Mucosa of rectum (tissue), 2 donors: ENCODE measurements around the gene ACP5.
A peak's percentile ranks its signal among the peaks of the same experiment; 100 is the strongest.
"Not testable (repeated sequence)": the region's sequence is repeated elsewhere in the genome, so short reads cannot be mapped to it uniquely, and the experiment has no call there.

Experiments used
- H3K27ac ChIP-seq, 2 donors: one replicate each; pipeline ENCODE4 v1.7.0; 2013; ENCODE audit warnings: inconsistent platforms in 2 of 2, low read depth in 2 of 2, low read length in 2 of 2
- H3K27me3 ChIP-seq, 2 donors: one replicate each; pipeline ENCODE4 v1.7.0; 2013; ENCODE audit warnings: low read length in 2 of 2; ENCODE audit not compliant: control insufficient read depth in 2 of 2, insufficient read depth in 2 of 2
- H3K36me3 ChIP-seq, 2 donors: one replicate each; pipeline ENCODE4 v1.7.0; 2013; ENCODE audit warnings: low read length in 2 of 2; ENCODE audit not compliant: control insufficient read depth in 2 of 2, insufficient read depth in 2 of 2
- H3K4me1 ChIP-seq, 2 donors: one replicate each; pipeline ENCODE4 v1.7.0; 2013; ENCODE audit warnings: low read length in 2 of 2, mild to moderate bottlenecking in 1 of 2; ENCODE audit not compliant: control insufficient read depth in 2 of 2, insufficient read depth in 2 of 2
- H3K4me3 ChIP-seq, 2 donors: one replicate each; pipeline ENCODE4 v1.7.0; 2013; ENCODE audit warnings: low read length in 2 of 2
- H3K9ac ChIP-seq, 2 donors: one replicate each; pipeline ENCODE4 v1.7.0; 2013; ENCODE audit warnings: low read length in 2 of 2, low read depth in 1 of 2, mild to moderate bottlenecking in 1 of 2
- H3K9me3 ChIP-seq, 2 donors: one replicate each; pipeline ENCODE4 v1.7.0; 2013; ENCODE audit warnings: low read length in 2 of 2; ENCODE audit not compliant: control insufficient read depth in 2 of 2
- donor health status: healthy.
- donor health status: Normal muscosa, but diverticular disease.

The ACP5 gene

GRCh38 chr19:11580116-11580515 lies 2.7 kb upstream of the ACP5 start:
- Histone ChIP-seq H3K4me3 (no peak overlapping the region), H3K4me1 (peaks cover 9 to 10% of the 10 kb centered on the region in 2 donors), H3K36me3 (peaks cover 0 to 1% of the 10 kb centered on the region in 2 donors), H3K9ac (no peak overlapping the region), H3K27me3 (no peaks in the 10 kb centered on the region), H3K9me3 (no peaks in the 10 kb centered on the region), H3K27ac (no peak overlapping the region)

GRCh38 chr19:11578258-11579142 lies 1.1 kb upstream of the ACP5 start:
- Histone ChIP-seq H3K27me3 (no peaks in the 10 kb centered on the region), H3K27ac (peak overlapping the region; percentile 53 to 71), H3K4me1 (peaks cover 9 to 10% of the 10 kb centered on the region in 2 donors), H3K36me3 (peaks cover 0 to 3% of the 10 kb centered on the region in 2 donors), H3K9ac (peak overlapping the region; percentile 41 to 48), H3K9me3 (no peaks in the 10 kb centered on the region), H3K4me3 (peak overlapping the region; percentile 37 to 73)

GRCh38 chr19:11576227-11576626 lies 1.2 kb downstream of the ACP5 start:
- H3K27ac ChIP-seq = peak overlapping the region in 1 of 2 donors; percentile 71
- H3K4me1 ChIP-seq = peaks cover 9 to 10% of the 10 kb centered on the region in 2 donors
- H3K27me3 ChIP-seq = no peaks in the 10 kb centered on the region
- peaks cover 0 to 3% of the 10 kb centered on the region in 2 donors for H3K36me3 ChIP-seq
- H3K9me3 ChIP-seq = no peaks in the 10 kb centered on the region
- no peak overlapping the region for H3K9ac ChIP-seq
- no peak overlapping the region for H3K4me3 ChIP-seq

GRCh38 chr19:11574689-11575088 lies 2.8 kb downstream of the ACP5 start:
- peaks cover 4 to 9% of the 10 kb centered on the region in 2 donors for H3K4me1 ChIP-seq
- peaks cover 0 to 3% of the 10 kb centered on the region in 2 donors for H3K36me3 ChIP-seq
- no peak overlapping the region for H3K9ac ChIP-seq
- no peaks in the 10 kb centered on the region for H3K9me3 ChIP-seq
- no peaks in the 10 kb centered on the region for H3K27me3 ChIP-seq
- H3K27ac ChIP-seq = no peak overlapping the region
- no peak overlapping the region for H3K4me3 ChIP-seq

GRCh38 chr19:11573763-11574162 lies 3.7 kb downstream of the ACP5 start:
- H3K4me3 ChIP-seq, H3K27ac ChIP-seq, H3K9me3 ChIP-seq, H3K36me3 ChIP-seq, H3K4me1 ChIP-seq, H3K27me3 ChIP-seq, H3K9ac ChIP-seq: not testable (repeated sequence)

- not testable (repeated sequence) for H3K27ac ChIP-seq
Measured at GRCh38 chr19:11573354-11573753, 4.1 kb downstream of the ACP5 start.

GRCh38 chr19:11570039-11570462 lies 7.4 kb downstream of the ACP5 start:
- no peaks in the 10 kb centered on the region for H3K9me3 ChIP-seq
- H3K27me3 ChIP-seq = no peaks in the 10 kb centered on the region
- peaks cover 0 to under 1% of the 10 kb centered on the region in 2 donors for H3K36me3 ChIP-seq
- no peaks in the 10 kb centered on the region for H3K4me1 ChIP-seq
- no peak overlapping the region for H3K27ac ChIP-seq
- H3K9ac ChIP-seq = no peak overlapping the region
- no peak overlapping the region for H3K4me3 ChIP-seq

More at GRCh38 chr19:11573354-11573753, 4.1 kb downstream of the ACP5 start:
- H3K27me3 ChIP-seq, H3K9ac ChIP-seq, H3K4me3 ChIP-seq, H3K4me1 ChIP-seq, H3K9me3 ChIP-seq, H3K36me3 ChIP-seq: not testable (repeated sequence)

GRCh38 chr19:11566164-11566563 lies 11.3 kb downstream of the ACP5 start:
- Histone ChIP-seq H3K27me3 (no peaks in the 10 kb centered on the region), H3K9ac (no peak overlapping the region), H3K9me3 (no peaks in the 10 kb centered on the region), H3K36me3 (no peaks in the 10 kb centered on the region), H3K4me1 (no peaks in the 10 kb centered on the region), H3K27ac (no peak overlapping the region), H3K4me3 (no peak overlapping the region)

GRCh38 chr19:11565649-11565980 lies 11.8 kb downstream of the ACP5 start:
- H3K4me3 ChIP-seq, H3K27me3 ChIP-seq, H3K9me3 ChIP-seq, H3K27ac ChIP-seq, H3K4me1 ChIP-seq, H3K9ac ChIP-seq, H3K36me3 ChIP-seq: not testable (repeated sequence)

GRCh38 chr19:11564082-11564807 lies 13.2 kb downstream of the ACP5 start:
- not testable (repeated sequence) for H3K27me3 ChIP-seq, H3K27ac ChIP-seq, H3K9ac ChIP-seq, H3K4me3 ChIP-seq, H3K9me3 ChIP-seq, H3K36me3 ChIP-seq, H3K4me1 ChIP-seq
